ENCODE data around the gene PTPN4. TPM values are rescaled to one million over a fixed set of nuclear protein-coding genes. Genes with fewer than 3 reads are reported as not detected.
"Not testable (repeated sequence)": the region's sequence is repeated elsewhere in the genome, so short reads cannot be mapped to it uniquely, and the experiment has no call there.

The PTPN4 gene
- total RNA-seq, 1 experiment from 2014 or later, result 12.9 TPM

- not testable (repeated sequence) for DNase-seq (ENCODE audit: low read depth)
Measured at GRCh38 chr2:119804409-119804808, 44.7 kb downstream of the PTPN4 start.

- no peak for DNase-seq (ENCODE audit: low read depth)
Measured at GRCh38 chr2:119808516-119809147, 48.9 kb downstream of the PTPN4 start.

GRCh38 chr2:119809339-119810048, 49.8 kb downstream of the PTPN4 start:
- peak; percentile 10 for DNase-seq (ENCODE audit: low read depth)

- DNase-seq (ENCODE audit: low read depth), result no peak
Measured at GRCh38 chr2:119810049-119810630, 50.4 kb downstream of the PTPN4 start.

- DNase-seq (ENCODE audit: low read depth), result no peak
Measured at GRCh38 chr2:119814216-119814615, 54.5 kb downstream of the PTPN4 start.

- no peak for DNase-seq (ENCODE audit: low read depth)
Measured at GRCh38 chr2:119818792-119819191, 59.1 kb downstream of the PTPN4 start.

- no peak for DNase-seq (ENCODE audit: low read depth)
Measured at GRCh38 chr2:119819846-119820245, 60.1 kb downstream of the PTPN4 start.

DNA sequence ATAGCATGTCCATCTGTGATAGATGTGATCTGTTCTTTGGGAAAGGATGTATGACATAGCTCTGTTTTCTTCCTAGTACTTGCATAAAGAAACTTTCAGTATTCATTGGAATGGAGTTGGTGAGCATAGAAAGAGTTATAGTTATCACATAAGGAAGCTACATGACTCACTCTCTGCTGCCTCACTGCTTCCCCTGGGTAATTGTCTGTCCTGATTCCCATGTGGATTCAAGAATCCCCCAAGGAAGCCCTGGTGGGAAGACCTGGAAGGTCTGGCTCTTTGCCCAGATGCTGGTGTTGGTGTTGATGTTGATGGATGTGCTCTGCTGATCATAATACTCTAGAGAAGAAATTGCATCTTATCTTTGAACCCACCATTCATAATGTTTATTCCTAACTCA, 60.6 kb downstream of the PTPN4 start:
- peak; percentile 92 for DNase-seq (ENCODE audit: low read depth)

- DNase-seq (ENCODE audit: low read depth), result no peak
Measured at GRCh38 chr2:119821266-119821665, 61.5 kb downstream of the PTPN4 start.

GRCh38 chr2:119823734-119824334, 64.1 kb downstream of the PTPN4 start:
- DNase-seq (ENCODE audit: low read depth), result peak; percentile 14

GRCh38 chr2:119826370-119826961, 66.7 kb downstream of the PTPN4 start:
- DNase-seq (ENCODE audit: low read depth), result peak; percentile 57

GRCh38 chr2:119827866-119828507, 68.3 kb downstream of the PTPN4 start:
- peak; percentile 46 for DNase-seq (ENCODE audit: low read depth)

DNA sequence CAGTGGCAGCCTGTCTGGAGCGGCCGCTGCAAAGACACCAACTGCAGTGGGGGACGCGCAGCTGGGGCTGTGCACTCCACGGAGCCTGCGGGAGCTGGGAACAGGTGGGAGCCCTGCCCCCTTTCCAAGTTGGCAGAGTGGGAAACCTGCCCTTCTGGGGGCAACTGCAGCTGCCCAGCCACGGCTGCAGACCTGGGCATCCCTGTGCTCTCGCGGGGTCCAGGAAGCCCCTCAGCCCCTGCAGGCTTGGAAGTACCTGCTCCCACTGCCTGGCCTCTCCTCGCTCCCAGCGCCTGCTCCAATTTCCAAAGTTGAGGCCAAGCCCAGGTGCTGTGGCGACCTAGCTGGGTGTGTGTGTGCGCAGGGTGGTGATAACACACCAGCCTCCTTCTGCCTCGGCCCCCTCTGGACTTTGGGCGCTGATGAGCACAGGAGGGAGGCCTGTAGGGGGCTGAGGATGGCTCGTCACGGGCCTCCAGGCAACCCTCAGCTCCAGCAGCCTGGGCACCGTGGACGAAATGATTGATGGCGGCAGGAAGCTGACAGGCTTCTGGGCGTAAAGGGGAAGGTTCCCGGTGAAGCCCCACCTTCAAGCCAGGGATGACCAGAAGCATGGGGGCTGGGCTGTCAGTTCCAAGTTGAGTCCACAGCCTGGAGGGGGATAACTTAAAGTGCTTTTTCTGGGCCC, 76.9 kb downstream of the PTPN4 start:
- no peak for DNase-seq (ENCODE audit: low read depth)

DNA sequence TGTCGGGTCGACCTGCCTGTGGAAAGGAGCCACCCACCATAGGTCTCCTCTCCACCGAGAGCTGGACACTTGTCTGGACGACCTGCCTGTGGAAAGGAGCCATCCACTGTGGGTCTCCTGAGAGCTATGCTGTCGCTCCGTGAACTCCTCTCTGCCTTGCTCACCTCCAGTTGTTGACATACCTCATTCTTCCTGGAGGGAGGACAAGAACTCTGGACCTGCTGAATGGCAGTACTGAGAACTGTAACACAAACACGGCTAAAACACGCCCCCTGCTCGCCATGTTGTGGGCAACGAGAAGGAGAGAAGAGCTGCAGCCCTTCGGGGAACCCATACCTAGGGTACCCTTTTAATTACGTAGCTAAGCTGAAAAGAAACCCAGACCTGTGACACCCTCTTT, 77.6 kb downstream of the PTPN4 start:
- no peak for DNase-seq (ENCODE audit: low read depth)

DNA sequence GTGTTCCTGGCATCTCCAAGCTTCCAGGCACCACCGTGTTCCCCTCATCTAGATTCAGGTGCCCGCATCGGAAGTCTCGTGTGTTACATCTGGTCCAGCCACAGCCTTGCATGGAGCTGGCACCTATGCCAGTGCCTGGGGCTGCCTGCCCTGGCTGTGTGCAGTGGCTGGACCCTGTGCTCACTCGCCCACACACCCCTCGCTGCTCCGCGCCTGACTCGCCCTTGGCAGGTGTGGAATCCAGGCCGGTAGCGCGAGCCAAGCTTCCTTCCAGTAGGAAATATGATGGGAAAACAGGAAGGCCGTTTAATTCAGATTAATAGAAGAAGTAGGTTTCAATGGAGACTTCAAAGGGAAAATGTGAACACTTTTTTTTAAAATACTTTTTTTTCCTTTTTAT, 78.0 kb downstream of the PTPN4 start:
- DNase-seq (ENCODE audit: low read depth), result no peak

- DNase-seq (ENCODE audit: low read depth), result no peak
Measured at GRCh38 chr2:119838179-119838578, 78.5 kb downstream of the PTPN4 start.

DNA sequence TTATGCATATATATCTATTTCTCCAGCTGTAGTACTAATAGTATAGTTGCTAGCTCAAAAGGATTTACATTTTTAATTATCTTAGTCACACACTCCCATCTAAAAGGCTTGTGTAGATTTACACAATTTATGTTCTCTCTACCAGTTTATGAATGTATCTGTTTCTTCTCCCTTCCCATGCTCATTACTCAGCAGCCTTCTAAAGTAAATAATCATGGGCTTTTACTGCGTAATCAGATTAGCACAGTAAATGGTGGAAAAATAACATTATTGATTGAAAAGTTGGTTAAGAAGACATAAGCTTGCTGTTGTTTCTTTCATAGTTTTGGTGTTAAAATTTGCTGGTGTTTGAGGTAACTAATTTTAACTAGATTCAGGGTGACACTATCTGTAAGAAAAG, 81.8 kb downstream of the PTPN4 start:
- no peak for DNase-seq (ENCODE audit: low read depth)

DNA sequence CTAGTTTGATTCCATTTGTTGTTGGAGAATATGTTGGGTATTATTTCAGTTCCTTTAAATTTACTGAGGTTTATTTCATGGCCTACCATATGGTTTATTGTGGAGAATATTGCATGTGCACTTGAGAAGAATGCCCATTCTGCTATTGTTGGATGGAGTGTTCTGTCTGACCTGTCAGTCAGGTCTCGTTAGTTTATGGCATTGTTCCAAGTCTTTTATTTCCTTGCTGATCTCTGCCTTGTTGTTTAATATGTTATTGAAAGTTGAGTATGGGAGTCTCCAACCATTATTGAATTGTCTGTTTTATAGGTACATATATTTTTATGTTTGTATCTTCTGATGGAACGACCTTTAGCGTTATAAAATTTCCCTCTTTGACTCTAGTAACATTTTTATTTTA, 86.3 kb downstream of the PTPN4 start:
- DNase-seq (ENCODE audit: low read depth), result no peak

GRCh38 chr2:119849838-119850565, 90.3 kb downstream of the PTPN4 start:
- no peak for DNase-seq (ENCODE audit: low read depth)

- DNase-seq (ENCODE audit: low read depth), result no peak
Measured at GRCh38 chr2:119852214-119852613, 92.5 kb downstream of the PTPN4 start.
